ENCODE results near the gene BAG2.

The BAG2 gene

GRCh38 chr6:57224769-57225515 lies 52.8 kb downstream of the BAG2 start:
- no peak for TF ChIP-seq CTCF (IDR thresholded peaks at IDR 0.05; ENCODE audit: insufficient read depth, low read depth, low read length, missing control alignments)
- H3K4me3 ChIP-seq (ENCODE audit: low read depth, low read length): no peak overlapping the region
- DNase-seq (ENCODE audit: low read depth): no peak

- no peak for TF ChIP-seq CTCF (IDR thresholded peaks at IDR 0.05; ENCODE audit: insufficient read depth, low read depth, low read length, missing control alignments)
- H3K4me3 ChIP-seq (ENCODE audit: low read depth, low read length): no peak overlapping the region
- DNase-seq (ENCODE audit: low read depth): no peak
These were observed 54.1 kb downstream of the BAG2 start for GRCh38 chr6:57226221-57226620.

Measured in GM12865 (cell line).